NCI-H1105 treated with DMSO at 0.1 percent for 48 hours (cell line): ENCODE data around the gene SEC14L5.

Experiments
- DNase-seq: peaks from one replicate; lab custom pipeline; 2025; lab: John Stamatoyannopoulos, UW

Gene SEC14L5

DNA sequence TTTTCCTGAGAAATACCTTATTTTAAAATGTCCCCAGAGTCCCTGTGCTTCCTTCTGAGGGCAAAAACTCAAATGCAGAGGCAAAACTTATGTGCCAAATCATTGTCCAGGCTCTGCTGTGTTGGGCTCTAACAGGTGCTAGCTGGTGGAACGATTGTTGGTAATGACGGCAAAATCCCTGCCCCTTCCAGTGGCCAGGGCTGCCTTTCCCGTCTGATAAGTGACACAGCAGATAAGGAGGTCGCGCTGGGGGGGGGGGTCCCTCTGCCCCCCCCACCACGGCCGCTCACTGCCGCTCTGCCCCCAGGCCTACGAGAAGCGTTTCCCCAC, 29.1 kb downstream of the SEC14L5 start:
- no peak for DNase-seq

DNA sequence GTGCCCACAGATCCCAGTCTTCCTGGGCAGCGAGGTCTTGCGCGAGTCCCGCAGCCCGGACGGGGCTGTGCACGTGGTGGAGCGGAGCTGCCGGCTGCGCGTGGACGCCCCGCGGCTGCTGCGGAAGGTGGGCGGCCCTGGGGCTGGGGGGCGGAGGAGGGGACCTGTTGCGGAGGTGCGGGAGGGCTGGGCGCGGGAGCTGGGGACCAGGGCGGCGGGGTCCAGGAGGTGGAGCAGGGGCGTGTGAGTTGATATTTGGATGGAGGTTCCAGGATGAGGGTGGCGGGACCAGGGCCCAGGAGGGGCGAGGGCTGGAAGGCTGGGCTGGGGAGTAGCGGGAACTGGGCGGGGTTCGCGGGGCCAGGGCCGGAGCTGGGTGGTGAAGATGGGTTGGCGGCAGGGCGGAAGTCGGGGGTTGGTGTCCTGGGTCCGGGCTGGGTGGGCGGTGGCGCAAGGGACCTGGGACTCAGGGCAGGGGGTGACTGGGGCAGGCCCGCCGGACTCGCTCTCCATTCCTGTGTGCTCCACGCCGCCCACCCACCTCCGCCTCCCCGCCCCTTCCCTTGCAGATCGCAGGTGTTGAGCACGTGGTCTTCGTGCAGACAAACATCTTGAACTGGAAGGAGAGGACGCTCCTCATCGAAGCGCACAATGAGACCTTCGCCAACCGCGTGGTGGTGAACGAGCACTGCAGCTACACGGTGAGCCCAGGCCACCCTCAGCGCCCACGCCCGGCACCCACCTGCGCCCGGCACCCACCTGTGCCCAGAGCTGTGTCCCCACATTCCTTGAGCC, 29.6 kb downstream of the SEC14L5 start:
- DNase-seq, result no peak

DNA sequence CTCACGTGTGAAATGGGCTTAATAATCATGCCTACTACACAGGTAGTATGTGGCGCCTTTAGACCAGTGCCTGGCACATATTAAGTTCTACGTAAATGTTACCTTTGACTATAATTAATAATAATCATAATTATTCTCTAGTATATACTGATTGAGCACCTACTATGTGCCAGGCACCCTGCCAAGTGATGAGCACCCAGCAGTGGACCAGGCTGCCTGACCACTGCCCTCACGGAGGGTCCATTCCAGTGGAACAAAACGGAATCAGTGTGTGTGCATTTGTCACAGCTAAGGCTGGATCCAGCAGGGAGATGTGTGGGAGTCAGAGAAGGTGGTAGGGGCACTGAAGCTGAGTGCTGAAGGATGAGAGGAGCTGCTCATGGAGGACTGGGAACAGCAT, 30.5 kb downstream of the SEC14L5 start:
- DNase-seq, result no peak

DNA sequence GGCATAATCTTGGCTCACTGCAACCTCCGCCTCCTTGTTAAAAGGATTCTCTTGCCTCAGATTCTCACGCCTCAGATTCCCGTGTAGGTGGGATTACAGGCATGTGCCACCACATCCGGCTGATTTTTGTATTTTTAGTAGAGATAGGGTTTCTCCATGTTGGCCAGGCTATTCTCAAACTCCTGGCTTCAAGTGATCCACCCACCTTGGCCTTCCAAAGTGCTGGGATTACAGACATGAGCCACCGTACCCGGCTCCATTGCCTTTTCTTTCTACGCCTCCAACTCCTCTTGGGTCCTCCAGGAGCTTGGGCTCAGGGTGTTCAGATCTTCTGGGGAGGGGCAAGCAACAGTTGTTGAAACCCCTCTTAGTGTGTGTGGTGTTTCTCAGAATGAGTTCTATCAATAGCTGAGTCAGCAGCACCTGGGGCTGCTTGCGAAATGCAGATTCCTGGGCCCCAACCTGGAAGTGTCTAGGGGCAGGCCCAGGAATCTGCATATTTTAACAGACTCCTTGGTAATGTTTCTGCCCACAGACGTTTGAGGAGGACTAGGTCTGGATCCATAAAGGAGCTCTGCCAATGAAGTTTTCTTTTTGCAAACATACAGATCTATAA, 31.4 kb downstream of the SEC14L5 start:
- DNase-seq, result no peak

DNA sequence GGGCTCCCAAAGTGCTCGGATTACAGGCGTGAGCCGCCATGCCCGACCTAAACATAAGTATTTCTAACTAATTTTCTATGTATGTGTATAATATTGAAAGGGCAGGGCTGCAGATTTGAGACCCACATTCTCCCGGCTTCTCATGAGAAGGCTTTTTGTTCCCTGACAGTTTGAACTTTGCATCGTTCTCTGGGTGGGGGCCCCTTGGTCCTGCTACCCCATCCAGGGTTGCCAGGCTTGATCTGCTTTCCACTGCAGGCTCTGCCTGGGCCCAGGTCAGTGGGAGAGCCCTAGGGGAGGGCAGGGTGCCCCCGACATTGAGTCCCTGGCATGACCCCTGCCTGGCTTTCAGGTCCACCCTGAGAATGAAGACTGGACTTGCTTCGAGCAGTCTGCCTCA, 32.3 kb downstream of the SEC14L5 start:
- DNase-seq, result no peak

DNA sequence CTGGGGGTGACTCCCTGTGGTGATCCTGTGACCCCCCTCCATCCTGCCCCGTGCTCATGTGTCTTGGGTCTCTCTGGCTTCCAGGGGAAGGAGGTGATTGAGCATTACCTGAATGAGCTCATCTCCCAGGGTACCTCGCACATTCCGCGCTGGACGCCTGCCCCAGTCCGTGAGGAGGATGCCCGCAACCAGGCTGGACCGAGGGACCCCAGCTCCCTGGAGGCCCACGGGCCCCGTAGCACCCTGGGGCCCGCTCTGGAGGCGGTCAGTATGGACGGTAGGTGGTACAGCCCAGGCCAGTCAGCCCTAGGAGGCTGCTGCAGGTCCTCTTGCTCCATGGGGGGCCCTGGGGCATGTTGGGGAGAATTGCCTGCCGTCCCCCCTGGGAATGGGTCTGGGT, 33.6 kb downstream of the SEC14L5 start:
- DNase-seq, result no peak

DNA sequence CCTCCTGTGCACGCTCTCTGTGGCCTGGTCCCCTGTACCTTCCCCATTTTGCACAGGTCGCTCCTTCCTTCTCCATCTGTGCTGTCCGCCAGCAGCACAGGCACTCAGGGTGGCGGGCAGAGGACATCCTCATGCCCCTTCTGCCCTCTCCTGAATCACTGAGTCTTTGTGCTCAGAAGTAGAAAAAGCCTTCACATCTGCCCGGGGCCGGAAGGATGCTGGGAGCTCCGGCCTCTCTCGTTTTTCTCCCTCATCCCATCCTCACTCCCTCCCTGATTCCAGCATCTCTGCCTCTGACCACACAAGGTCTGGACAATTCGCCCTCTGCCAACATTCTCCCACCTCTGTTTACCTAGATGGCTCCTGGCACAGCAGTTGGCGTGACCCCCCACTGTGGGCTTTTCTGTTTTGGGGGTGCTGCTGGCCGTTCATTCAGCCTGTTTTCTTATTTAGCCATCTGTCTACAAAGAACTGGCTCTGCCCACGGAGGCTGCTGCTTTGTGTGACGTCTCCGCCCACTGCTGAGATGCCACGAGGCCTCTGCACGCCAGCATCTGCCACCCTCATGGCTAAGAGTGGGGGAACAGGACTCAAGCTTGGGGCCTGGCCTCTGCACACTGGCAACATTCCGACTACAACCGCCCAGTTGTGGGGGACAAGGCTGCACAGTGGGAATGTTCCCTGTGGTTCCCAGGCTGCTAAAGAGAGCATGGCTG, 36.7 kb downstream of the SEC14L5 start:
- no peak for DNase-seq

DNA sequence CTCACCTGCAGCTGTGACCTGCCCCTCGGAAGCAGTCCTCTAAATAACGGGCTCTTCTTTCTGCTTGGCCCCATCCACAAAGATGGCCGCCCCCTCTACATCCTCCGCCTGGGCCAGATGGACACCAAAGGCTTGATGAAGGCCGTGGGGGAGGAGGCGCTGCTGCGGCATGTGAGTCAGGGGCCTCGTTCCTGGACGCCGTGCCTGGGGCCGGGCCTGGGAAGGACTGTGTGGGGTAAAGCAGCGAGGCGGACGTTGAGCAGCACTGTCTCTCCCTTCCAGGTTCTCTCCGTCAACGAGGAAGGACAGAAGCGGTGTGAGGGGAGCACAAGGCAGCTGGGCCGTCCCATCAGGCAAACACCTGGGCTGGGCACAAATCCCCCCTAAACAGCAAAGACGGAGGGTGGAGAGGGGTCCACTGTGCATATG, 42.5 kb downstream of the SEC14L5 start:
- DNase-seq, result no peak

DNA sequence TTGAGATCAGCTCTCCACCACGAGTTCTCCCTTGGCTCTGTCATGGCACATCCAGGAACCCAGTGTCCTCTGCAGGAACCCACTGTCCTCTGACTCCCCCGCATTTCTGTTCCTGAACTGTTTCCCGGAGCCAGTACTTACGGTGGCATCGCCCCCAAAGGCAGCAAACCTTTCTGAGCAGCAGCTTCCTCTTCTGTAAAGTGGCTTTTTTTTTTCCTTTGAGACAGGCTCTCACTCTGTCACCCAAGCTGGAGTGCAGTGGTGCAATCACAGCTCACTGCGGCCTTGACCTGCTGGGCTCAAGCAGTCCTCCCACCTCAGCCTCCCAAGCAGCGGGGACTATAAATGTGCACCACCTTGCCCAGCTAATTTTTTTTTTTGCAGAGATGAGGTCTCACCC, 43.4 kb downstream of the SEC14L5 start:
- no peak for DNase-seq

DNA sequence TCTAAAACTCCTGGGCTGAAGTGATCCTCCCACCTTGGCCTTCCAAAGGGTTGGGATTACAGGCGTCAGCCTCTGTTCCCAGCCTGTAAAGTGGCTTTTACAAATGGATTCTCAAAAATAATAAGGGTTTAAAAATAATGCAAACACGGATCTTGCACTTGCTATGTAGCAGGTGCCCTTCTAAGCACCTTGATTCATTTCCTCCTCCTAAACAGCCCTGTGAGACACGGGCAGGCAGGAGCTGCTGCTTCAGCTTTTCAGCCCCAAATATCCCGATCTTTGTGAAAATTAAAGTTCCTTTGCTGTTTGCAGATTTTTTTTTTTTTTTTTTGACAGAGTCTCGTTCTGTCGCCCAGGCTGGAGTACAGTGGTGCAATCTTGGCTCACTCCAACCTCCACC, 43.9 kb downstream of the SEC14L5 start:
- no peak for DNase-seq

DNA sequence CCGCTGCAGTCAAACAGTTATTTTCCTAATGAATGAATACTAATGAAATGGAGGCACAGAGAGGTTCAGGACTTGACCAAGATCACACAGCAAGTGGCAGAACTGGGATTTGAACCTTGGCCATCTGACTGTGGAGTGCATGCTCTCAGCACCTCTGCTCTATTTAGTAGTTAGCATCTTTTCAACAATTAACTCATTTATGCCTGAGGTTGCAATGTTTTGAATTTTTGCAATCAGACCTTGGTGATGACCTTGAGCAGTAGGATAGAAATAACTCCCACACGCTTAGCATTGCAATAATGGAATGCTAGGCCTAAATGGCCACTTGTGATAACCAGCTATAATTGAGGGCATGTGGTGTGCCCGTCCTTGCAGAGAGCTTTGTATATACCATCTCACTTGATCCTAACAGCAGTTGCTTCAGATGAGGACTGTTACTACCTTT, 44.6 kb downstream of the SEC14L5 start:
- no peak for DNase-seq

DNA sequence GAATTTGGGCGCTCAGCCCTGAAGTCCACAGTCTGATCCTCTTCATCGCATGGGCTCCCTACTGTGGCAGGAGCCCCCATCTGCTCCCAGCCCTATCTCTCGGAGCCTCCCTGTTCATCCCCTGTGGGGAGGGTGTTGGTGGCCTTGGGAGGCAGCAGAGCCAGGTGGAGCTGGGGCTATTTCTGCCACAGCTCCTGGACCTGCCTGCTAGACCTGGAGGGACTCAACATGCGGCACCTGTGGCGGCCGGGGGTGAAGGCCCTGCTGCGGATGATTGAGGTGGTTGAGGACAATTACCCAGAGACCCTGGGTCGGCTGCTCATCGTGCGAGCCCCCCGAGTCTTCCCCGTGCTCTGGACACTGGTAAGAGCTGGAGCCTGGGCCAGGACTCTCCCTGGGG, 45.1 kb downstream of the SEC14L5 start:
- no peak for DNase-seq

DNA sequence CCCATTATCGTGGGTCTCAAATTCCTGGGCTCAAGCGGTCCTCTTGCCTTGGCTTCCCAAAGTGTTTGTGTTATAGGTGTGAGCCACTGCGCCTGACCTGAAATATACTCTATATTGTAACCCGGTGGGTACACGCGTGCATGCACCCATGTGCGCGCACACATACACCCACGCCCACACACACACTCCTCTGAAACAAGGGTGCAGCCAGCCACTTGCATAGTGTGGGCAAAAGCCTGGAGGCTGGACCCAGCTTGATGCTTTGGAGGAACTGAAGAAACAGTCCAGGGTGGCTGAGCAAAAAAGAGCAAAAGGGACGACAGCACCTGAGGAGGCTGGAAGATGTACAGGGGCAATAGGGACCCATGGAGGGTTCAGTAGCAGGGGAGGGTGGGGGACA, 45.7 kb downstream of the SEC14L5 start:
- DNase-seq, result no peak

DNA sequence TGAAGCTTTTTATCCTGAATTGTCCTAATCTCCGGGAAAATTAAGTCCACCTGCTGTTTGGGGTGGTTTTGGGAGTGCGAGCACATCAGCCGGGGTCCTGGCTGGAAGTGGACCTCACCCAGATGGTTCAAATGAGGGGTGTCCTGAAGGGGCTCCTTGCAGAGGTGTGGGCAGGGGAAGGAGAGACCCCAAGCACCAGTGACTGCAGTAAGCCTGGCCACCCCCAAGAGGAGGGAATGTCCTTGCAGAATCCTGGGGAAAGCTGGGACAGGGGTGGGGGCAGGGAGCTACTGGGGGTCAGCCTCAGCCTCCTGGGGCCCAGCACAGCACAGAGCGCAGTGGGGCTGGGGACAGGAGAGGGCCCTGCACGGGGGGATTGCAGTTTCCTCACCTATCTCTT, 46.2 kb downstream of the SEC14L5 start:
- no peak for DNase-seq

DNA sequence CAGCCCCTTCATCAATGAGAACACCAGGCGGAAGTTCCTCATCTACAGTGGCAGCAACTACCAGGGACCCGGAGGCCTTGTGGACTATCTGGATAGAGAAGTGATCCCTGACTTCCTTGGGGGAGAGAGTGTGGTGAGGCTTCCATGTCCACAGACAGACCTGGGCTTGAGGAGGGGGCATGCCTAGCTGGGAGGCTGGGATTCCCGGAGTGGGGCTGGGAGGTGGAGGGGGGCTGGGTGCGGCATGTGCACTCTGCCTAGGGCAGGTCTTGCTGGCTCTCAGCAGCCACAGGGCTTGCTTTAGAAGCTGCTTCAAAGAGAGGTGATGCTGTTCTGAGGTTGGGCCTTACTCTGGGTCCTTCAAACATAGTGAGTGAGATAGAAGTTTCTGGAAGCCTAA, 47.8 kb downstream of the SEC14L5 start:
- no peak for DNase-seq

DNA sequence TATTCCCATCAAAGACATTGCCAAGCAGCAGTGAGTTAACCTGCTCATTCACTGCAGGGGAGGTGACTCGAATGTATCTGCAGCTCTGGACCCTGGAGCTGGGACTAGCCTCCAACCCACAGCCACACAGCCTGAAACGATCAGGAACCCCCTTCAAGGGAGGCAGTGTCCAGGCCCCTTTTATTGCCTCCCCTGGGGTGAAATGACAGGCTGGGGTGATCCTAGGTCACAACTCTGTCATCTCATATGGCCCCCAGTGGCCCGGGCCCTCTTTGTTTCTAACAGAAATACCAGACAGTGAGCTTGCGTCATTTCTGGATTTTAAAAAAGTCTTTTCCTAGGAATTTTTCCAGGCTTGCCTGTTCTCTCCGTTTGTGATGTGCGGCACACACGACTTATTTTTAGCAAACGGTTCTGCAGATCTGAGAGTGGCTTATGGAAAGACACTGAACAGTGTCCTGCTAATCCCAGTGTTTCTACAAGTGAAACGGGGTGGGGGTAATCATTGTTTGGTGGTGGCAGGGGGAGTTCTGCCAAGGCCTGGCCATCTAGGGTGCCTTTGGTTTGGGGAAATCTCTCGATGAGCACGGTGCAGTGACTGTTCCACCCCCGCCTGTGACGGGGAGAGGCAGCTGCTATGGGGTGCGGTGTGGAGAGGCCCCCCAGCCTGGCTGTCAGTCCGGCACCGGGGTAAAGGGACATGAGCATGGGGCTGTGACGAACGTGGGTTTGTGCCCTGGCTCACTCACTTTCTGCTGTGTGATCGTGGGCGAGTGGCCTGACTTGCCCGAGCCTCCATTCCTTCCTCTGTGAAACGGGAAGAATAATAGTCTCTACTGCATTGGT, 48.4 kb downstream of the SEC14L5 start:
- DNase-seq, result no peak

DNA sequence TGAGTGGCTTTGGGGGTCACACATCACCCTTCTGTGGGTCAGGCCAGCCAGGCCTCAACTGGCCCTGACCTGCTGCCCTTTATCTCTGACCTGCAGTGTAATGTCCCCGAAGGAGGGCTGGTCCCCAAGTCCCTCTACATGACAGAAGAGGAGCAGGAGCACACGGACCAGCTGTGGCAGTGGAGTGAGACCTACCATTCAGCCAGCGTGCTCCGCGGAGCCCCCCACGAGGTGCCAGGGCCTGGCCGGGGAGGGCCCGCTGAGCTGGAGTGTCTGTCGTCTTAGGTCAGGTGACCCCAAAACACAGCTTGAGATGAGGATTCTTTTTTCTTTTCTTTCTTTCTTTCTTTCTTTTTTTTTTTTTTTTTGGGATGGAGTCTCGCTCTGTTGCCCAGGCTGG, 49.1 kb downstream of the SEC14L5 start:
- DNase-seq, result no peak

DNA sequence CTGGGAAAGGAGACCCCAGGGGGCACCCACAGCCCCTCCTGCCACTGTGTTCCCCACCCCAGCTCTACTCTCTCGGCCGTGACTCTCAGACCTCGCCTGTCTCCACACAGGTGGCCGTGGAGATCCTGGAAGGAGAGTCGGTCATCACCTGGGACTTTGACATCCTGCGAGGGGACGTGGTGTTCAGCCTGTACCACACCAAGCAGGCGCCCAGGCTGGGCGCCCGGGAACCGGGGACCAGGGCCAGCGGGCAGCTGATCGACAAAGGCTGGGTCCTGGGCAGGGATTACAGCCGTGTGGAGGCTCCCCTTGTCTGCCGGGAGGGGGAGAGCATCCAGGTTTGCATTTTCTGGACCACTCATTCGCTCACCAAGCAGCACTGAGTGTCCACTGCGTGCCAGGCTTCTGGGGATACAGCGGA, 50.2 kb downstream of the SEC14L5 start:
- no peak for DNase-seq

DNA sequence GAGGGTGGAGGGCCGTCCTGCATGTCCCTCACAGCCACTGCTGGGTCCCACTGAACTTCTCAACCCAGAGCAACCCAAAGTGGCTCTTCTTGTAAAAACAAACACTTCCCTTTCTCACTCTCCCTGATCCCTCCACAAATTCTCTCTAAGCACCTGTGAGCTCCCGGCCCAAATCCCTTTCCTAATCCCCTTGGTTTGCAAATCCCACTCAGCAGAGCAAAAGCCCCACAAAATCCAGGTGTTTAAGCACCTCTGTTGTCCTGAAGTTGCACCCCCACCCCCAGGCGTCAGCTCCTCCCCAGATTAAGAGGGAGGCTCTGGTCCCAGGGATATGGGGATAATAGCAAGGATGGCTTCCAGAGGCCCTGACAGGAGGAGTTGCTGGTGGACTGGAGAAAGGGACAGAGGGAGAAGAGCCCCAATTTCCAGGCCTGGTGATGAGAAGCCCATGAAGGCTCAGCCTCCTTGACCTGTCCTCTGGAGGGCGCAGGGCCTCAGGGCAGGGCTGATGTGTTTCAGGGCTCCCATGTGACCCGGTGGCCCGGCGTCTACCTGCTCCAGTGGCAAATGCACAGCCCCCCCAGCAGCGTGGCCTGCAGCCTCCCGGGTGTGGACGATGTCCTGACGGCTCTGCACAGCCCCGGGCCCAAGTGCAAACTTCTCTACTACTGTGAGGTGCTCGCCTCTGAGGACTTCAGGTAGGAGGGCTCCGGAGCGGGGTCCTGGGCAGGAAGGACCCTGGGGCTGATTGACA, 52.6 kb downstream of the SEC14L5 start:
- no peak for DNase-seq

DNA sequence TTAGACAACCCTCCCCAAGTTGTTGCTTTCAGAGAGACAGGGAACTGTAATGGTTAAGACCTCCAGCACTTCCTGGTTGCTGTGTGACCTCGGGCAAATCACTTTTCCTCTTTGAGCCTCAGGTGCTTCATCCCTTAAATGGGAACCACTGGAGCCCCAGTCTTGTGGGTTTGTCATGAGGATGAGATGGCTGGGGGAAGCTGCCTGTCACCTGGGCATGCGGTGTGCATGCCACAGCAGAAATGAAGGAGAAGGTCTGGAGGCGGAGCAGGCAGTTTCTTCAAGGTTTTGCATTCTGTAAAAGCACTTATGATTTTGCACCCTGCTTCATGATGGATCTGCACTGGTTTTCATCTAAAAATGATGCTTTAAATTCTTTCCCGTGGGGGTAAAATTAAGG, 53.5 kb downstream of the SEC14L5 start:
- DNase-seq, result no peak

DNA sequence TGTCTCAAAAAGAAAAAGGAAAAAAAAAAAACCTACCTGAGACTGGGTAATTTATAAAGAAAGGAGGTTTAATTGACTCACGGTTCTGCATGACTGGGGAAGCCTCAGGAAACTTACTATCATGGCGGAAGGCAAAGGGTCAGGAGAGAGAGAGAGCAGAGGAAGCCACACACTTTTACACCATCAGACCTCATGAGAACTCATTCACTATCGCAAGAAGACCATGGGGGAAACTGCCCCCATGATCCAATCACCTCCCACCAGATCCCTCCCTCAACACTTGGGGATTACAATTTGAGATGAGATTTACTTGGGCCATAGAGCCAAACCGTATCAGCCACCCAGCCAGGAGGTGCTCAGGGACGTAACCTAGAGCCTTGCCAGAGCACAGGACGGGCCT, 54.8 kb downstream of the SEC14L5 start:
- no peak for DNase-seq

DNA sequence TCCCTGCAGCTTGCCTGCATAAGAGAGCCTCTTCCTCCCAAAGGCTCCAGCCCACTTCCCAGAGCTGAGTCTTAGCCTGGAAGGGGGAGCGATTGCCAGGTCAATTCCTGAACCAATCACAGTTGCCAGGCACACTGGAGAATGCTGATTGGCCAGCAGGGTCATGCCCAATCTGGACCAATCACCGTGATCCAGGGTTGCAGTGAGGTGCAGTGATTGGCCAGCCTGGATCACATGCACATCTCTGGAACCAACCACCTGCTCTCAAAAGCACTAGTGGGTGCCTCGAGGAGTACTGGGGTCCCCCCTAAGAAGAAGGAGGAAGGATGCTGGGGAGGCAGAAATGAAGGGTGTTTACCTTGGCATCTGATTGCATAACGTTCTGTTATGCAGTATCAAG, 57.2 kb downstream of the SEC14L5 start:
- no peak for DNase-seq
